ENCODE measurements around the gene ARMC9.
"Not testable (repeated sequence)": the region's sequence is repeated elsewhere in the genome, so short reads cannot be mapped to it uniquely, and the experiment has no call there.

ARMC9 gene

GRCh38 chr2:231235217-231235616 lies 36.8 kb downstream of the ARMC9 start:
- H3K9ac ChIP-seq (ENCODE audit: low read depth, low read length) = no peak overlapping the region
- no peaks in the 10 kb centered on the region for H3K36me3 ChIP-seq (ENCODE audit: control insufficient read depth, insufficient read depth, low read length)
- H3K4me1 ChIP-seq (ENCODE audit: control insufficient read depth, insufficient read depth, low read length) = no peaks in the 10 kb centered on the region
- no peaks in the 10 kb centered on the region for H3K27me3 ChIP-seq (ENCODE audit: control insufficient read depth, insufficient read depth, low read length)
- no peak overlapping the region for H3K4me3 ChIP-seq (ENCODE audit: low read depth, low read length)
- H3K9me3 ChIP-seq (ENCODE audit: control insufficient read depth, insufficient read depth, low read length) = no peaks in the 10 kb centered on the region

GRCh38 chr2:231238689-231239088 lies 40.3 kb downstream of the ARMC9 start:
- H3K4me1 ChIP-seq (ENCODE audit: control insufficient read depth, insufficient read depth, low read length) = no peaks in the 10 kb centered on the region
- H3K9me3 ChIP-seq (ENCODE audit: control insufficient read depth, insufficient read depth, low read length) = no peaks in the 10 kb centered on the region
- no peak overlapping the region for H3K9ac ChIP-seq (ENCODE audit: low read depth, low read length)
- H3K36me3 ChIP-seq (ENCODE audit: control insufficient read depth, insufficient read depth, low read length) = no peaks in the 10 kb centered on the region
- no peak overlapping the region for H3K4me3 ChIP-seq (ENCODE audit: low read depth, low read length)
- no peaks in the 10 kb centered on the region for H3K27me3 ChIP-seq (ENCODE audit: control insufficient read depth, insufficient read depth, low read length)

GRCh38 chr2:231239751-231240150 lies 41.3 kb downstream of the ARMC9 start:
- H3K36me3 ChIP-seq (ENCODE audit: control insufficient read depth, insufficient read depth, low read length) = no peaks in the 10 kb centered on the region
- no peak overlapping the region for H3K4me3 ChIP-seq (ENCODE audit: low read depth, low read length)
- H3K27me3 ChIP-seq (ENCODE audit: control insufficient read depth, insufficient read depth, low read length) = no peaks in the 10 kb centered on the region
- H3K4me1 ChIP-seq (ENCODE audit: control insufficient read depth, insufficient read depth, low read length) = no peaks in the 10 kb centered on the region
- no peak overlapping the region for H3K9ac ChIP-seq (ENCODE audit: low read depth, low read length)
- no peaks in the 10 kb centered on the region for H3K9me3 ChIP-seq (ENCODE audit: control insufficient read depth, insufficient read depth, low read length)

- H3K9me3 ChIP-seq (ENCODE audit: control insufficient read depth, insufficient read depth, low read length) = no peaks in the 10 kb centered on the region
- no peak overlapping the region for H3K9ac ChIP-seq (ENCODE audit: low read depth, low read length)
- no peak overlapping the region for H3K4me3 ChIP-seq (ENCODE audit: low read depth, low read length)
- H3K36me3 ChIP-seq (ENCODE audit: control insufficient read depth, insufficient read depth, low read length) = no peaks in the 10 kb centered on the region
- no peaks in the 10 kb centered on the region for H3K27me3 ChIP-seq (ENCODE audit: control insufficient read depth, insufficient read depth, low read length)
- H3K4me1 ChIP-seq (ENCODE audit: control insufficient read depth, insufficient read depth, low read length) = no peaks in the 10 kb centered on the region
Measured at GRCh38 chr2:231241755-231242507, 43.5 kb downstream of the ARMC9 start.

GRCh38 chr2:231243866-231244265 lies 45.4 kb downstream of the ARMC9 start:
- Histone ChIP-seq H3K9me3 (ENCODE audit: control insufficient read depth, insufficient read depth, low read length) (no peaks in the 10 kb centered on the region), H3K4me3 (ENCODE audit: low read depth, low read length) (no peak overlapping the region), H3K36me3 (ENCODE audit: control insufficient read depth, insufficient read depth, low read length) (no peaks in the 10 kb centered on the region), H3K27me3 (ENCODE audit: control insufficient read depth, insufficient read depth, low read length) (no peaks in the 10 kb centered on the region), H3K4me1 (ENCODE audit: control insufficient read depth, insufficient read depth, low read length) (no peaks in the 10 kb centered on the region), H3K9ac (ENCODE audit: low read depth, low read length) (no peak overlapping the region)

GRCh38 chr2:231244382-231245248 lies 46.2 kb downstream of the ARMC9 start:
- no peak overlapping the region for H3K4me3 ChIP-seq (ENCODE audit: low read depth, low read length)
- H3K27me3 ChIP-seq (ENCODE audit: control insufficient read depth, insufficient read depth, low read length) = no peaks in the 10 kb centered on the region
- no peaks in the 10 kb centered on the region for H3K9me3 ChIP-seq (ENCODE audit: control insufficient read depth, insufficient read depth, low read length)
- H3K4me1 ChIP-seq (ENCODE audit: control insufficient read depth, insufficient read depth, low read length) = no peaks in the 10 kb centered on the region
- H3K9ac ChIP-seq (ENCODE audit: low read depth, low read length) = no peak overlapping the region
- no peaks in the 10 kb centered on the region for H3K36me3 ChIP-seq (ENCODE audit: control insufficient read depth, insufficient read depth, low read length)

GRCh38 chr2:231245249-231246094 lies 47.0 kb downstream of the ARMC9 start:
- no peaks in the 10 kb centered on the region for H3K9me3 ChIP-seq (ENCODE audit: control insufficient read depth, insufficient read depth, low read length)
- H3K4me3 ChIP-seq (ENCODE audit: low read depth, low read length) = no peak overlapping the region
- no peak overlapping the region for H3K9ac ChIP-seq (ENCODE audit: low read depth, low read length)
- H3K27me3 ChIP-seq (ENCODE audit: control insufficient read depth, insufficient read depth, low read length) = no peaks in the 10 kb centered on the region
- no peaks in the 10 kb centered on the region for H3K4me1 ChIP-seq (ENCODE audit: control insufficient read depth, insufficient read depth, low read length)
- H3K36me3 ChIP-seq (ENCODE audit: control insufficient read depth, insufficient read depth, low read length) = no peaks in the 10 kb centered on the region

- no peak overlapping the region for H3K9ac ChIP-seq (ENCODE audit: low read depth, low read length)
- no peaks in the 10 kb centered on the region for H3K27me3 ChIP-seq (ENCODE audit: control insufficient read depth, insufficient read depth, low read length)
- H3K4me3 ChIP-seq (ENCODE audit: low read depth, low read length) = no peak overlapping the region
- H3K36me3 ChIP-seq (ENCODE audit: control insufficient read depth, insufficient read depth, low read length) = no peaks in the 10 kb centered on the region
- no peaks in the 10 kb centered on the region for H3K4me1 ChIP-seq (ENCODE audit: control insufficient read depth, insufficient read depth, low read length)
- no peaks in the 10 kb centered on the region for H3K9me3 ChIP-seq (ENCODE audit: control insufficient read depth, insufficient read depth, low read length)
Measured at GRCh38 chr2:231246171-231246842, 47.9 kb downstream of the ARMC9 start.

- H3K27me3 ChIP-seq (ENCODE audit: control insufficient read depth, insufficient read depth, low read length) = no peaks in the 10 kb centered on the region
- H3K9me3 ChIP-seq (ENCODE audit: control insufficient read depth, insufficient read depth, low read length) = no peaks in the 10 kb centered on the region
- H3K4me3 ChIP-seq (ENCODE audit: low read depth, low read length) = no peak overlapping the region
- H3K36me3 ChIP-seq (ENCODE audit: control insufficient read depth, insufficient read depth, low read length) = no peaks in the 10 kb centered on the region
- H3K4me1 ChIP-seq (ENCODE audit: control insufficient read depth, insufficient read depth, low read length) = no peaks in the 10 kb centered on the region
- H3K9ac ChIP-seq (ENCODE audit: low read depth, low read length) = no peak overlapping the region
Measured at GRCh38 chr2:231250146-231250545, 51.7 kb downstream of the ARMC9 start.

- Histone ChIP-seq H3K27me3 (ENCODE audit: control insufficient read depth, insufficient read depth, low read length) (no peaks in the 10 kb centered on the region), H3K4me1 (ENCODE audit: control insufficient read depth, insufficient read depth, low read length) (no peaks in the 10 kb centered on the region), H3K4me3 (ENCODE audit: low read depth, low read length) (no peak overlapping the region), H3K9me3 (ENCODE audit: control insufficient read depth, insufficient read depth, low read length) (no peaks in the 10 kb centered on the region), H3K36me3 (ENCODE audit: control insufficient read depth, insufficient read depth, low read length) (no peaks in the 10 kb centered on the region), H3K9ac (ENCODE audit: low read depth, low read length) (no peak overlapping the region)
Measured at GRCh38 chr2:231250698-231251097, 52.3 kb downstream of the ARMC9 start.

- H3K27me3 ChIP-seq (ENCODE audit: control insufficient read depth, insufficient read depth, low read length); H3K4me1 ChIP-seq (ENCODE audit: control insufficient read depth, insufficient read depth, low read length); H3K9ac ChIP-seq (ENCODE audit: low read depth, low read length); H3K9me3 ChIP-seq (ENCODE audit: control insufficient read depth, insufficient read depth, low read length); H3K36me3 ChIP-seq (ENCODE audit: control insufficient read depth, insufficient read depth, low read length); H3K4me3 ChIP-seq (ENCODE audit: low read depth, low read length): not testable (repeated sequence)
Measured at GRCh38 chr2:231253292-231253691, 54.9 kb downstream of the ARMC9 start.
